SIG-M5 treated with dmso at 0.1 percent for 504 hours (cell line): ENCODE data around the gene LRMDA.

ENCODE experiments used
- DNase-seq: peaks from one replicate; lab custom pipeline; 2025; ENCODE audit not compliant: unreplicated experiment; lab: John Stamatoyannopoulos, UW

The LRMDA gene

GRCh38 chr10:76395251-76395650 is 963.8 kb downstream of the LRMDA start:
- DNase-seq, result no peak

- no peak for DNase-seq
Observed at GRCh38 chr10:76396134-76396533, 964.7 kb downstream of the LRMDA start.

- DNase-seq, result no peak
Observed at GRCh38 chr10:76397181-76398042, 966.0 kb downstream of the LRMDA start.

- no peak for DNase-seq
Observed at GRCh38 chr10:76398043-76398710, 966.8 kb downstream of the LRMDA start.

GRCh38 chr10:76399226-76399625 is 967.8 kb downstream of the LRMDA start:
- no peak for DNase-seq

GRCh38 chr10:76401006-76401405 is 969.6 kb downstream of the LRMDA start:
- DNase-seq, result no peak

GRCh38 chr10:76403912-76404311 is 972.5 kb downstream of the LRMDA start:
- peak; percentile 63 for DNase-seq

- no peak for DNase-seq
Observed at GRCh38 chr10:76404531-76404930, 973.1 kb downstream of the LRMDA start.

- DNase-seq, result no peak
Observed at GRCh38 chr10:76405922-76406321, 974.5 kb downstream of the LRMDA start.

- DNase-seq, result no peak
Observed at GRCh38 chr10:76408646-76409045, 977.2 kb downstream of the LRMDA start.

- no peak for DNase-seq
Observed at GRCh38 chr10:76411729-76412435, 980.5 kb downstream of the LRMDA start.

GRCh38 chr10:76415554-76415953 is 984.1 kb downstream of the LRMDA start:
- no peak for DNase-seq

GRCh38 chr10:76416642-76417041 is 985.2 kb downstream of the LRMDA start:
- DNase-seq, result no peak

GRCh38 chr10:76420725-76421124 is 989.3 kb downstream of the LRMDA start:
- no peak for DNase-seq

- DNase-seq, result no peak
Observed at GRCh38 chr10:76422769-76423168, 991.3 kb downstream of the LRMDA start.

- DNase-seq, result no peak
Observed at GRCh38 chr10:76428551-76429367, 997.3 kb downstream of the LRMDA start.

GRCh38 chr10:76429368-76430060 is 998.1 kb downstream of the LRMDA start:
- DNase-seq, result no peak

- no peak for DNase-seq
Observed at GRCh38 chr10:76430061-76430645, 998.7 kb downstream of the LRMDA start.

GRCh38 chr10:76432016-76433012 is 1000.9 kb downstream of the LRMDA start:
- DNase-seq, result no peak
